Activated T-helper 1 cell treated with anti-CD3 and anti-CD28 coated beads, Interleukin-12 subunit alpha, Interleukin-12 subunit beta, Interleukin-2, Interleukin-4 antibody, amounts not matched to agents 30 ng/mL and 10 ng/mL and 1 ng/mL, durations not matched to agents 14 hours and 24 hours and 36 hours (primary cell): ENCODE measurements around the gene LMX1B. TPM values are rescaled to one million over a fixed set of nuclear protein-coding genes. Genes with fewer than 3 reads are reported as not detected.

Source experiments
- total RNA-seq: library from RNA; stranded (reverse); gene quantifications from 2 replicates; pipeline ENCODE4 v1.2.3, GENCODE V29; 2022

LMX1B gene
- total RNA-seq, 1 donor from 2014 or later = not detected

Other genes with a start within 250 kb of the LMX1B start
- gene ZBTB43, start 191.1 kb downstream of the LMX1B start, total RNA-seq = 11.6 and 21.2 TPM in 2 replicates
- gene ZBTB34, start 246.7 kb downstream of the LMX1B start, total RNA-seq = 7.5 and 8.5 TPM in 2 replicates